ENCODE data around the gene ADH5. TPM values are rescaled to one million over a fixed set of nuclear protein-coding genes. Genes with fewer than 3 reads are reported as not detected.

The ADH5 gene
- total and polyA plus RNA-seq, 10 of the 15 experiments (the other 5 are each of a cell fraction or from before 2014, with no cell fraction given), result 48.5 to 159 (median 95.3) TPM

DNA sequence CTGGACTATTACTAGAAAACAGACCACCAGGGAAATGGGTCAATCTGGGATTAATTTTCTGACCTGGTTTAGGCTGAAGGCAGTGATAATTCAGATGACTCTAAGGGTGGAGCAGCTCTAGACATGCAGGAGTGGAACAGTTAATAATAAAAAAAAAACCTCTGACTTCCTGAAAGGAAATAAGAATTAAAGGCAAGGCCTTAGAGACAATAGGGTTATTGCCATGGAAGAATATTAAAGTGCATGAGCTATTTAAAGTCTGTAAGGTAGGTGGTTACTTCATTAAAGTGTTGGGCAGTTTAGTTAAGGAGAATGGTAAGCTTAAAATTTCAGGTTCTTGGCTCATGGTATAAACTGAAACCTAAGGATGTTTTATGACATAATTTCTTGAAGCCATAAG lies 14.6 kb upstream of the ADH5 start:
- no peak for FAIRE-seq
- in situ Hi-C loops (cut with MboI), result no loop called here
- Histone ChIP-seq H4K20me1 (ENCODE audit: control insufficient read depth, insufficient read depth) (no peaks in the 10 kb centered on the region), H3K27me3 (replicated peaks in 1 of 2; ENCODE audit: control insufficient read depth in 2 of 2, insufficient read depth in 2 of 2, low read length in 1 of 2) (no peaks in the 10 kb centered on the region), H3K79me2 (ENCODE audit: control insufficient read depth, insufficient read depth, low read length) (no peaks in the 10 kb centered on the region), H3K4me2 (ENCODE audit: control insufficient read depth, insufficient read depth) (no peak overlapping the region), H3K9ac (ENCODE audit: control insufficient read depth, insufficient read depth, low read length) (no peak overlapping the region), H3K9me3 (replicated peaks; ENCODE audit: control insufficient read depth, insufficient read depth, low read length) (no peaks in the 10 kb centered on the region), H3K4me3 (no peak overlapping the region), H3K27ac (ENCODE audit: control insufficient read depth, insufficient read depth) (no peak overlapping the region), H2AFZ (ENCODE audit: control insufficient read depth, low read depth, low read length) (no peak overlapping the region), H3K36me3 (ENCODE audit: control insufficient read depth in 2 of 2, insufficient read depth in 2 of 2, low read length in 1 of 2) (no peaks in the 10 kb centered on the region), H3K4me1 (ENCODE audit: control insufficient read depth, insufficient read depth, low read length) (no peaks in the 10 kb centered on the region)
- intact Hi-C loops (cut with micrococcal nuclease; ENCODE audit: unreplicated experiment), result no loop called here
- no peak for ATAC-seq
- POLR2A ChIA-PET, result no interaction called here
- SMC1A ChIA-PET (ENCODE audit: uncharacterized antibody, unreplicated experiment), result interaction anchor here (1.4 to 1.9 kb wide), 2 partner anchors 14 to 300 kb away, joined by 3 to 6 read pairs; partner anchors contain the start of gene ADH5
- DNase-seq (ENCODE audit: low read depth, low spot score), result no peak
- RAD21 ChIA-PET (ENCODE audit: unreplicated experiment), result interaction anchor here (1.2 kb wide), 1 partner anchor 15 kb away, joined by 3 read pairs; the partner anchor contains the start of gene ADH5
- CTCF ChIA-PET, result interaction anchor here (0.8 kb wide), 1 partner anchor 46 kb away, joined by 3 read pairs; no protein-coding TSS in a partner anchor
- no peak for TF ChIP-seq SMARCA5 (IDR thresholded peaks at IDR 0.05)
- TF ChIP-seq EP300 (IDR thresholded peaks at IDR 0.05; ENCODE audit: borderline replicate concordance in 1 of 2, control insufficient read depth in 1 of 2, low read depth in 2 of 2, low read length in 2 of 2), result no peak
- TF ChIP-seq IRF4 (IDR thresholded peaks at IDR 0.05; ENCODE audit: low read depth, low read length), result no peak
- no peak for TF ChIP-seq ETV6 (conservative IDR thresholded peaks at IDR 0.05 in 1 of 2, IDR thresholded peaks at IDR 0.05 in 1 of 2; ENCODE audit: borderline replicate concordance in 1 of 2, low read depth in 1 of 2)
- TF ChIP-seq MTA3 (IDR thresholded peaks at IDR 0.05; ENCODE audit: borderline replicate concordance, low read length), result no peak
- TF ChIP-seq EZH2 (IDR thresholded peaks at IDR 0.05; ENCODE audit: borderline replicate concordance, control insufficient read depth, low read depth, low read length), result no peak
- no peak for TF ChIP-seq SMAD1 (IDR thresholded peaks at IDR 0.05; ENCODE audit: low read depth, partially characterized antibody)
- no peak for TF ChIP-seq BCL3 (IDR thresholded peaks at IDR 0.05; ENCODE audit: borderline replicate concordance, insufficient read depth, low read depth, low read length, poor library complexity, severe bottlenecking)
- no peak for TF ChIP-seq NR2F1 (conservative IDR thresholded peaks at IDR 0.05)
- no peak for TF ChIP-seq PAX8 (IDR thresholded peaks at IDR 0.05)
- no TSS peak for BruUV-seq (replicated peaks)

Measured in GM12878 (cell line).